ENCODE data around the gene ASIC4.

Gene ASIC4

DNA sequence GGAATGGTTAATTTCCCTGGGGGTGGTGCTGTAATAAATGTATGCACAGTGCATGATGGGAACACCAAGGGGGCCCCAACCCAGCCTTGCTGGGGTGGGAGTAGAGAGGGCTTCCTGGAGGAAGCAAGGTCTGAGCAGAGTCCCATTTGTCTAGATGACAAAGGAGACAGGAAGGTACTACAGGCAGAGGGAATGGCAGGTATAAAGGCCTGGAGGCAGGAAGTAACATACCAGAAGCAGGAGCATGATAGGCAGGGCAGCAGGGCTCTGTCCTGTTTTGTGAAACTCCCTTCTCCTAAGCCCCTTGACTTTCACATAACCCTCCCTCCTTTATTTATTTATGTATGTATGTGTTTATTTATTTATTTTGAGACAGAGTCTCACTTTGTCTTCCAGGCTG is 11.7 kb upstream of the ASIC4 start:
- no peak for DNase-seq (ENCODE audit: low spot score)
- in situ Hi-C loops (cut with MboI; ENCODE audit: low pct_unique_long_range_greater_than_20kb, low sequenced_read_pairs, unreplicated experiment): no loop called here
- no peak for TF ChIP-seq CTCF (IDR thresholded peaks at IDR 0.05; ENCODE audit: extremely low read depth, insufficient read depth, missing control alignments)

GRCh38 chr2:219505585-219505984 is 8.7 kb upstream of the ASIC4 start:
- no peak for TF ChIP-seq CTCF (IDR thresholded peaks at IDR 0.05; ENCODE audit: extremely low read depth, insufficient read depth, missing control alignments)
- in situ Hi-C loops (cut with MboI; ENCODE audit: low pct_unique_long_range_greater_than_20kb, low sequenced_read_pairs, unreplicated experiment): no loop called here

DNA sequence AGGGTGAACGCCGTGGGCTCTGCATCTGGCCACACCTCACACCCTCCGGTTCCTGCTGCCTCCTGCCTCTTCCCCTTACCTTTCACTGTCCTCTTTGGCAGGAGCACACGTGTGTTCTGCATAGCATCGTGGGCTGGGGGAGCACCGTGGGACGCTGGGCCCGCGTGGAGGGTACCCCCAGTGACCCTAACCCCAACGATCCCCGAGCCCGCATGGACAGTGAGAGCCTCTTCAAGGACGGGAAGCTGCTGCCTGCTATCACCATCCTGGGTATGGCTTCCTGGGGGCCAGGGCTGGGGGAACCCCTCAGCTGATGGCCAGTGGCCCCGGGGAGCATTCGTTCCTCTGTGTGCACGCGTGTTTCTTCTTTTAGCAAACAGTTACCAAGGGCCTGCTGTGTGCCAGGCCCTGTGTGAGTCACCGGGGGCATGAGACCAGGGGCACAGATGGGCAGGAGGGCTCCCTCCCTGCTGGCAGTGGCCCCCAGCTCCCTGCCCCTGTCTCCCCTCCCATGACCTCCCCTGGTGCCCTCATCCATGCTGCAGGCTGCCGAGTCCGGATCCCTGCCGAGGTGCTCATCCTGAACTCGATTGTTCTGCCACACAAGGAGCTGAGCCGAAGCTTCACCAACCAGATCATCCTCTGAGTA is 8.0 kb upstream of the ASIC4 start:
- DNase-seq (ENCODE audit: low spot score): no peak
- in situ Hi-C loops (cut with MboI; ENCODE audit: low pct_unique_long_range_greater_than_20kb, low sequenced_read_pairs, unreplicated experiment): no loop called here

More at GRCh38 chr2:219505585-219505984, 8.7 kb upstream of the ASIC4 start:
- no peak for DNase-seq (ENCODE audit: low spot score)

GRCh38 chr2:219506802-219507526 is 7.3 kb upstream of the ASIC4 start:
- no peak for DNase-seq (ENCODE audit: low spot score)
- no peak for TF ChIP-seq CTCF (IDR thresholded peaks at IDR 0.05; ENCODE audit: extremely low read depth, insufficient read depth, missing control alignments)
- in situ Hi-C loops (cut with MboI; ENCODE audit: low pct_unique_long_range_greater_than_20kb, low sequenced_read_pairs, unreplicated experiment): no loop called here

More for the DNA sequence above, 8.0 kb upstream of the ASIC4 start:
- TF ChIP-seq CTCF (IDR thresholded peaks at IDR 0.05; ENCODE audit: extremely low read depth, insufficient read depth, missing control alignments): no peak

DNA sequence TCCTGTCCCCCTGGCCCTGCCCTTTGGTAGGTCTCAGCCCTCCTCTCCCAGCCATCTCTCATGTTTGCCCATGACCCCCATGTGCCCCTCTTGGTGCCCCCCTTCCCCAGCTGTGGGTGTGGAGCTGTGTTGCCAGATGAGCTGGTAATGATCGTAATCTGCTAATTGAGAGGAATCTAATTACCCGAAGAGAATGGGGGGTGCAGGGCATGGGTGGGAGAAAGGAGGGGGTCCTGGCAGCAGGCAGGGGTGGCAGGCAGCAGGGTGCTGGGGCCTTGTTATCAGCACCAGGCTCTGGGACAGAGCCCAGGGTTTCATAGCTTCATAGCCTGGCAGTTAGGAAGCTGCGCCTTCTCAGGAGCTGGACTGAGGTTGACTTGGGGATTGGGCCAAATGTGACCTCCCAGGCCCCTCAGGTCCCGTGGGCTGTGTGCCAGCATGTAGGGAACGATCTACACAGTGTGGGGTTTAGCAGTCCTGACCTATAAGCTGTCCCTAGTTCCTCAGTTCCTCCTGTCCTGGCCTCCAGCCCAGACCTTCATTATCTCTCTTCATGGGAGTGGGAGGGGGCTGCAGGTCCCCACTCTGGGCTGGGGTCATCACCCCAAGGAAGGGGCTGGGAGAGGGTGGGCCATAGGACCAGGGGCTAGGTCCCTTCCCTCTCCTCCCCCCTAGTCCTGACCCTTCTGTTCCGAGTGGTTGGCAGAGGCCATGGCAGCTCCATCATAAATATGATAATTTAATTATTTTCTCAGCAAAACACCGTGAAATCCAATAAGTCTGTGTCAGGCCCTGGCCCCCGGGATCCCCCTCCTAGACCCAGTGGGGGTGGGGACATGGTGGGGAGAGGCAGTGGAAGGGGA is 6.5 kb upstream of the ASIC4 start:
- in situ Hi-C loops (cut with MboI; ENCODE audit: low pct_unique_long_range_greater_than_20kb, low sequenced_read_pairs, unreplicated experiment): no loop called here
- TF ChIP-seq CTCF (IDR thresholded peaks at IDR 0.05; ENCODE audit: extremely low read depth, insufficient read depth, missing control alignments): no peak
- no peak for DNase-seq (ENCODE audit: low spot score)

- DNase-seq (ENCODE audit: low spot score): no peak
- in situ Hi-C loops (cut with MboI; ENCODE audit: low pct_unique_long_range_greater_than_20kb, low sequenced_read_pairs, unreplicated experiment): no loop called here
- TF ChIP-seq CTCF (IDR thresholded peaks at IDR 0.05; ENCODE audit: extremely low read depth, insufficient read depth, missing control alignments): no peak
Measured at GRCh38 chr2:219508444-219508734, 5.9 kb upstream of the ASIC4 start.
